Stimulated activated effector memory CD8-positive, alpha-beta T cell treated with anti-CD3 and anti-CD28 coated beads, Interleukin-12 subunit alpha, Interleukin-12 subunit beta, amount 100 ng/mL, for 72 hours (primary cell): Measurements from ENCODE around the gene TEDC1.
A peak's percentile ranks its signal among the peaks of the same experiment; 100 is the strongest.

Experiments used
- ATAC-seq: fragments of 150-1000 bp; cut with Tn5 transposase; 2 replicates; pipeline ENCODE4 v1.10.0; 2021
- DNase-seq, 2 donors: peaks; one replicate each; pipeline ENCODE4 v3.0.0; 2021 to 2022; ENCODE audit warnings: low spot score in 2 of 2
- H3K27ac Mint-ChIP-seq: one replicate; pipeline ENCODE4 v1.8.0; 2022; ENCODE audit warnings: mild to moderate bottlenecking, mixed read lengths
- H3K36me3 Mint-ChIP-seq: one replicate; pipeline ENCODE4 v1.8.0; 2022; ENCODE audit warnings: mild to moderate bottlenecking, mixed read lengths
- H3K4me1 Mint-ChIP-seq: one replicate; pipeline ENCODE4 v1.8.0; 2022; ENCODE audit warnings: mixed read lengths
- H3K4me3 Mint-ChIP-seq: one replicate; pipeline ENCODE4 v1.8.0; 2022; ENCODE audit warnings: mild to moderate bottlenecking, mixed read lengths
- H3K9me3 Mint-ChIP-seq: one replicate; pipeline ENCODE4 v1.8.0; 2022; ENCODE audit warnings: mixed read lengths

TEDC1 gene

DNA sequence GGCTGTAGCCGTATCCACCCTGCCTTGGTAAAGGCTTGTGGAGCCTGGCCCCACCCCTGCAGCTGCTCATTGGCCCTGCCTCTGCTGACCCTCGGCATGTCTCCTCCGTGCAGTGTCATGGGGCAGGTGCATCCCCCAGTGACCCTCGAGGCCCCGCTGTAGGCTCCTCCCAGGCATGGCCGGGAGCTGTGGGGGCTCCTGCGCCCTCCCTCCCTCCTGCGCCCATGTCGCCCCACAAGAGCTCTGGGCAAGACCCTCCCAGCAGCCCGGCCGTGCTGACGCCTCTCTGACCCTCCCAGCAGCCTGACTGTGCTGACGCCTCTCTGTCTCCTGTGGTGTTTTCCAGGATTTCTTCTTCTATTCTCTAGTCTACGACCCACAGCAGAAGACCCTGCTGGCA is 37.2 kb upstream of the TEDC1 start:
- Mint-ChIP-seq H3K4me1 (peaks cover 5% of the 10 kb centered on the region), H3K9me3 (no peaks in the 10 kb centered on the region), H3K36me3 (peaks cover 42% of the 10 kb centered on the region), H3K27ac (no peak overlapping the region), H3K4me3 (no peak overlapping the region)
- no peak for DNase-seq
- ATAC-seq = no peak

- Mint-ChIP-seq H3K27ac (peak overlapping the region; percentile 84), H3K4me3 (no peak overlapping the region), H3K36me3 (peaks cover 42% of the 10 kb centered on the region), H3K9me3 (no peaks in the 10 kb centered on the region), H3K4me1 (peaks cover 5% of the 10 kb centered on the region)
- ATAC-seq (no peak), DNase-seq (no peak)
Observed at GRCh38 chr14:105455086-105455640, 35.9 kb upstream of the TEDC1 start.

- DNase-seq = no peak
- Mint-ChIP-seq H3K9me3 (no peaks in the 10 kb centered on the region), H3K36me3 (peaks cover 47% of the 10 kb centered on the region), H3K27ac (peak overlapping the region; percentile 84), H3K4me1 (peaks cover 5% of the 10 kb centered on the region), H3K4me3 (no peak overlapping the region)
- peak; percentile 9 for ATAC-seq
Observed at GRCh38 chr14:105455766-105456660, 35.0 kb upstream of the TEDC1 start.

GRCh38 chr14:105456736-105457617 is 34.1 kb upstream of the TEDC1 start:
- H3K36me3 Mint-ChIP-seq = peaks cover 46% of the 10 kb centered on the region
- H3K4me3 Mint-ChIP-seq = no peak overlapping the region
- DNase-seq (no peak), ATAC-seq (no peak)
- no peak overlapping the region for H3K27ac Mint-ChIP-seq
- H3K4me1 Mint-ChIP-seq = peaks cover 5% of the 10 kb centered on the region
- no peaks in the 10 kb centered on the region for H3K9me3 Mint-ChIP-seq

GRCh38 chr14:105458010-105458409 is 33.0 kb upstream of the TEDC1 start:
- ATAC-seq = no peak
- Mint-ChIP-seq H3K9me3 (no peaks in the 10 kb centered on the region), H3K4me1 (peaks cover 5% of the 10 kb centered on the region), H3K36me3 (peaks cover 38% of the 10 kb centered on the region), H3K27ac (no peak overlapping the region), H3K4me3 (no peak overlapping the region)
- DNase-seq = no peak

DNA sequence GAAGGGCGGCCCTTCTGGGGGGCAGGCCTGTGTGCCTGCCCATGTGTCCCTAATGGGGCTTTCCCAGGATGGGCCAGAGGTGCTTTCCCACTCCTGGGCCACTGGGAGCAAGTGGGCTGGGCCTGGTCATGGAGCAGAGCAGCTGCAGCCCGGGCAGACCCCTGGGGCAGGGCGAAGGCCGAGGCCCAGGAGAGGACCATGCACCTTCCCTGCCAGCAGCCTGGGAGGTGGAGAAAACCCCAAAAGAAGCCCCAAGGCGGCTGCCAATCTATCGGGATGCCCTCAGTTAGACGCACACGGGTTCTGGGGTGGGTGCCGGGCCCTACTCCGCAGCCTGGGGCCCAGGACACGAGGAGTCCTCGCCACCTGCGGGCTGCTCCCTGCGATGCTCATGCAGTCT is 32.5 kb upstream of the TEDC1 start:
- DNase-seq = no peak
- no peak overlapping the region for H3K4me3 Mint-ChIP-seq
- H3K27ac Mint-ChIP-seq = no peak overlapping the region
- no peaks in the 10 kb centered on the region for H3K9me3 Mint-ChIP-seq
- H3K4me1 Mint-ChIP-seq = peaks cover 5% of the 10 kb centered on the region
- no peak for ATAC-seq
- peaks cover 38% of the 10 kb centered on the region for H3K36me3 Mint-ChIP-seq

- peaks cover 31% of the 10 kb centered on the region for H3K36me3 Mint-ChIP-seq
- peaks cover 5% of the 10 kb centered on the region for H3K4me1 Mint-ChIP-seq
- no peak overlapping the region for H3K4me3 Mint-ChIP-seq
- no peaks in the 10 kb centered on the region for H3K9me3 Mint-ChIP-seq
- no peak overlapping the region for H3K27ac Mint-ChIP-seq
- ATAC-seq (no peak), DNase-seq (no peak)
Observed at GRCh38 chr14:105460116-105460515, 30.9 kb upstream of the TEDC1 start.

GRCh38 chr14:105460616-105461015 is 30.4 kb upstream of the TEDC1 start:
- peaks cover 31% of the 10 kb centered on the region for H3K36me3 Mint-ChIP-seq
- ATAC-seq = no peak
- H3K27ac Mint-ChIP-seq = no peak overlapping the region
- no peaks in the 10 kb centered on the region for H3K9me3 Mint-ChIP-seq
- H3K4me1 Mint-ChIP-seq = peaks cover 1% of the 10 kb centered on the region
- no peak overlapping the region for H3K4me3 Mint-ChIP-seq
- DNase-seq = no peak

GRCh38 chr14:105461903-105462302 is 29.1 kb upstream of the TEDC1 start:
- H3K4me1 Mint-ChIP-seq = no peaks in the 10 kb centered on the region
- H3K27ac Mint-ChIP-seq = no peak overlapping the region
- H3K4me3 Mint-ChIP-seq = no peak overlapping the region
- H3K36me3 Mint-ChIP-seq = peaks cover 28% of the 10 kb centered on the region
- no peak for DNase-seq
- no peak for ATAC-seq
- no peaks in the 10 kb centered on the region for H3K9me3 Mint-ChIP-seq

- ATAC-seq (no peak), DNase-seq (no peak)
- Mint-ChIP-seq H3K9me3 (no peaks in the 10 kb centered on the region), H3K4me3 (no peak overlapping the region), H3K36me3 (peaks cover 26% of the 10 kb centered on the region), H3K27ac (no peak overlapping the region), H3K4me1 (no peaks in the 10 kb centered on the region)
Observed at GRCh38 chr14:105464501-105464900, 26.5 kb upstream of the TEDC1 start.

DNA sequence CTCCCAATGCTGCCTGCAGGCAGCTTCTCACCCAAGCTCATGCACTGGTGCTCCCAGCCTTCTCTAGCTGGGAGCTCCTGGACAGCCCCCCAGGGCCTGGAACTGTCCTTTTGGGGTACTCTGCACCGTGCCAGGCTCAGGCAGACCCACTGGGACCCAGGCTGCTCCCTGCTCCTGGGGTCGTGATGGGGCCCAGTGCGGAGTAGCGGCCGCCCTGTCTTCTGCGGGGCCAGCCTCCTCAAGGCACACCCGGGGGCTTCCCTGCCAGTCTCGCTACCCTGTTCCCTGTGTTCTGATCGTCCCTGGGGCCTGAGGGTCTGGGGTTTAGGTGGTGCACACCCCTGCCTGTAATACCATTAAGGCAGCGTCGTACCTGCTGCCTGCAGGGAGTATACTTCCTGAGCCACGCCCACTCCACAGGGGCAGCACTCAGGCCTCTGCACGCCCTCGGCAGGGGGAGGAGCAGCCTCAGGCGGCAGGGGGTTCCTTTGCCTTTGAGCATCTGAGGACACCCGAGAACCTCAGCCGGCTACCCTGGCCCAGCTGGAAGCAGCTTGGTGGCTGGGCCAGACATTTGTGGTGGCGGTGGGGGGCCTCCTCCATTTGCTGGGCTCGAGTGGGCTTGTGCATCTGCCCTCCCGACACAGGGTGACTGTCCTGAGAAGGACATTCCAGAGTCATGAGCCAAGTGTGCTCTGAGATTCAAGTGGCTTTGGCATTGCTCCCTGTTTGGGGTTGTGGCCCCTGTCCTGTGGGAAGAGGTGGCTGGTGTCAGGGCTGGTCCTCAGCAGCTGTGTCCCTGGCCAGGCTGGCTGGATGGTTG is 25.6 kb upstream of the TEDC1 start:
- peaks cover 25% of the 10 kb centered on the region for H3K36me3 Mint-ChIP-seq
- H3K4me3 Mint-ChIP-seq = no peak overlapping the region
- ATAC-seq (no peak), DNase-seq (no peak)
- H3K4me1 Mint-ChIP-seq = no peaks in the 10 kb centered on the region
- no peaks in the 10 kb centered on the region for H3K9me3 Mint-ChIP-seq
- no peak overlapping the region for H3K27ac Mint-ChIP-seq

GRCh38 chr14:105466531-105467248 is 24.4 kb upstream of the TEDC1 start:
- Mint-ChIP-seq H3K4me1 (no peaks in the 10 kb centered on the region), H3K9me3 (no peaks in the 10 kb centered on the region), H3K27ac (no peak overlapping the region), H3K4me3 (no peak overlapping the region), H3K36me3 (peaks cover 13% of the 10 kb centered on the region)
- DNase-seq (no peak), ATAC-seq (no peak)

DNA sequence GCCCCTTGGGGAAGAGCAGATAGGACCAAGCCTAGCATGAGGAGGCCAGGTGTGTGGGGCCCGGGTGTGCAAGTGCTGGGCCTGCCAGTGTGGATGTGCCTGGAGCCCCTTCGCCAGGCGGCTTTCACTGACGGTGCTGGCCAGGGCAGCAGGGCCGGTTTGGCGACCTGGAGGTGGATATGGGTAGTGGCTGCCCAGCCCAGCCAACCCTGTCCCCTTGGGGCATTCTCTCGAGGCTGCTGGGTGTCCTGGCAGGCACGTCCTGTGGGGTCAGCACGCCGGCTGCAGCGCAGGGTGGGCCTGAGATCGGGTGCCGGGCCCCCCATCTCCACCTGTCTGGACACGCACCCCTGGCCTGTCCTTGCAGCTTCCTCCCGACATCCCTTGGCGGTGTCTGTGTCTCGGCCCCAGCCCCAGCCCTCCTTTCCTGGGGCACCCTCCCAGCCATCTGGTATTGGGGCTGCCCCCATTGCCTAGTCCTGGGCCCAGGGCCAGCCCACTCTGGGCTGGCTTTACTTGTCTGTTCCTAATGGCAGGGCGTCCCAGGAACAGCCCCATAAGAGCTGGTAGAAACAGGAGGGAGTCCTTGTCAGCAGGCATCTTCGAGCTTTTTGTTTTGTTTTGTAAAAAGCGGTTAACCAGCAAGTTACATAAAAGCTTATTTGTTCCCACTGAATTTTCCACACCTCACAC is 23.7 kb upstream of the TEDC1 start:
- DNase-seq = no peak
- no peaks in the 10 kb centered on the region for H3K9me3 Mint-ChIP-seq
- H3K36me3 Mint-ChIP-seq = peaks cover 11% of the 10 kb centered on the region
- H3K27ac Mint-ChIP-seq = no peak overlapping the region
- H3K4me3 Mint-ChIP-seq = no peak overlapping the region
- H3K4me1 Mint-ChIP-seq = no peaks in the 10 kb centered on the region
- no peak for ATAC-seq

DNA sequence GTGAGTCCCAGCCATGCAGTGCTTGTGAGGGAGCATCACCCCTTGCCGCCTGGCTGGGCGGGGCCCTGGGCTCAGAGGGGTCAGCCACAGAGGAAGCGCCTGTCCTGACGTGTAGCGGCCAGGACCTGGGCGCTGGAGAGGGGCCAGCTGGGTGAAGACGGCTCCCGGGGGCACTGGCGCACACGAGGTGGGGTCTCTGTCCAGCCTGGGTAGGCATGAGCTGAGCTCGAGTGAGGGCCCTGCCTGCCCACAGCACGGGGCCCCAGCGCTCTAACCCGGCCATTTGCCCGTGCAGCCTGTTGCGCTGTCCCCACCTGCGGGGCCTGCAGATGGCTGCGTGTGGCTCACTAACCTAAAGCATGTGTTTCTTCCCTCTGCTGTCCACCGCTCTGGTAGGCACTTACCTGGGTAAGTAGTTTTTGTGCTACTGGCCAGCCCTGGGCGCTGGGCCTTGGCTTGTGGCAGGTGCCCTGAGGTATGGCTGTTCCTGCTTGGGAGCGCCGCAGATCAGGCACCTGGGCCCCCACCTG is 23.0 kb upstream of the TEDC1 start:
- ATAC-seq = no peak
- Mint-ChIP-seq H3K36me3 (peaks cover 8% of the 10 kb centered on the region), H3K4me3 (no peak overlapping the region), H3K27ac (no peak overlapping the region), H3K4me1 (no peaks in the 10 kb centered on the region), H3K9me3 (no peaks in the 10 kb centered on the region)
- no peak for DNase-seq
